ENCODE data around the gene TMTC2.

DNA sequence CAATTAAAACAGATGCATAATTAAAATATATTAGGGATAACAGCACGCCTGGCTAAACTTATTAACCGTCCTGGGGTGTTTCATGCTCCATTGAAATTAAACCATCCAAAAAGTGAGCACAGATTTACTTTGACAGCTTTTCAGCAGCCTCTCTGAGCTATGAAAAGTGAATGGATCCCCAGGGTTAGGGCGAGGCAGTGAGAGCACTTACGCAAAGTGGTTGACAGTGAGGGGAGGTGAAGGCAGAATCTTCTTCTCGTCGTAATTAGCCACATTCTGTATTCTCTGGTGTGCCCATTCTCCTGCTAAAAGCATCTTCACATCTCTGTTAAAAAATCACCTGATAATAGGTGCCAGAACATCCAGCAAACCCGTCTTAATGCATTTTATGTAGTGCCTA is 1.9 kb downstream of the TMTC2 start:
- TF ChIP-seq, protein P1, sequence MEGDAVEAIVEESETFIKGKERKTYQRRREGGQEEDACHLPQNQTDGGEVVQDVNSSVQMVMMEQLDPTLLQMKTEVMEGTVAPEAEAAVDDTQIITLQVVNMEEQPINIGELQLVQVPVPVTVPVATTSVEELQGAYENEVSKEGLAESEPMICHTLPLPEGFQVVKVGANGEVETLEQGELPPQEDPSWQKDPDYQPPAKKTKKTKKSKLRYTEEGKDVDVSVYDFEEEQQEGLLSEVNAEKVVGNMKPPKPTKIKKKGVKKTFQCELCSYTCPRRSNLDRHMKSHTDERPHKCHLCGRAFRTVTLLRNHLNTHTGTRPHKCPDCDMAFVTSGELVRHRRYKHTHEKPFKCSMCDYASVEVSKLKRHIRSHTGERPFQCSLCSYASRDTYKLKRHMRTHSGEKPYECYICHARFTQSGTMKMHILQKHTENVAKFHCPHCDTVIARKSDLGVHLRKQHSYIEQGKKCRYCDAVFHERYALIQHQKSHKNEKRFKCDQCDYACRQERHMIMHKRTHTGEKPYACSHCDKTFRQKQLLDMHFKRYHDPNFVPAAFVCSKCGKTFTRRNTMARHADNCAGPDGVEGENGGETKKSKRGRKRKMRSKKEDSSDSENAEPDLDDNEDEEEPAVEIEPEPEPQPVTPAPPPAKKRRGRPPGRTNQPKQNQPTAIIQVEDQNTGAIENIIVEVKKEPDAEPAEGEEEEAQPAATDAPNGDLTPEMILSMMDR (IDR thresholded peaks at IDR 0.05): no peak
- TF ChIP-seq EZH2 (IDR thresholded peaks at IDR 0.05): no peak
